H4 (cell line): Measurements from ENCODE around the gene CACNA1B. TPM values are rescaled to one million over a fixed set of nuclear protein-coding genes. Genes with fewer than 3 reads are reported as not detected.
"Not testable (repeated sequence)": the region's sequence is repeated elsewhere in the genome, so short reads cannot be mapped to it uniquely, and the experiment has no call there.

Experiments
- DNase-seq: peaks from one replicate; pipeline ENCODE4 v3.0.0-alpha.2; 2015; ENCODE audit warnings: low spot score
- total RNA-seq: library from RNA; depleted of rRNA; stranded (reverse); fragments of >200 nt; shearing (Covaris generic); gene quantifications from 2 replicates; pipeline ENCODE4 v1.2.3, GENCODE V29; 2014; rRNA removed

The CACNA1B gene
- 0.23 TPM in 1 of 2 replicates, not detected in the other for total RNA-seq

- not testable (repeated sequence) for DNase-seq
These were observed at the start of gene CACNA1B for GRCh38 chr9:137877506-137878122. Gene CACNA1B (plus strand): TSS chr9:137877782. CDS start chr9:137877934, 152 bp downstream.

GRCh38 chr9:137827908-137828526, 49.6 kb upstream of the CACNA1B start:
- DNase-seq = no peak

GRCh38 chr9:137828527-137829259, 48.9 kb upstream of the CACNA1B start:
- DNase-seq = no peak

GRCh38 chr9:137829260-137829996, 48.2 kb upstream of the CACNA1B start:
- no peak for DNase-seq

- no peak for DNase-seq
These were observed 45.3 kb upstream of the CACNA1B start for GRCh38 chr9:137832191-137832700.

GRCh38 chr9:137832830-137833590, 44.6 kb upstream of the CACNA1B start:
- DNase-seq = no peak

GRCh38 chr9:137833721-137834613, 43.6 kb upstream of the CACNA1B start:
- no peak for DNase-seq

GRCh38 chr9:137834846-137835546, 42.6 kb upstream of the CACNA1B start:
- DNase-seq = no peak

GRCh38 chr9:137836151-137836830, 41.3 kb upstream of the CACNA1B start:
- no peak for DNase-seq

- no peak for DNase-seq
These were observed 40.7 kb upstream of the CACNA1B start for GRCh38 chr9:137836831-137837241.

- no peak for DNase-seq
These were observed 40.0 kb upstream of the CACNA1B start for GRCh38 chr9:137837345-137838278.

GRCh38 chr9:137838576-137838975, 39.0 kb upstream of the CACNA1B start:
- DNase-seq = no peak

GRCh38 chr9:137843355-137843754, 34.2 kb upstream of the CACNA1B start:
- no peak for DNase-seq

- no peak for DNase-seq
These were observed 25.9 kb upstream of the CACNA1B start for GRCh38 chr9:137851516-137852267.

- no peak for DNase-seq
These were observed 24.1 kb upstream of the CACNA1B start for GRCh38 chr9:137853392-137853995.

- DNase-seq = no peak
These were observed 17.2 kb upstream of the CACNA1B start for GRCh38 chr9:137860361-137860760.
